Measurements from ENCODE around the gene IFIT3. TPM values are rescaled to one million over a fixed set of nuclear protein-coding genes. Genes with fewer than 3 reads are reported as not detected.
"Not testable (repeated sequence)": the region's sequence is repeated elsewhere in the genome, so short reads cannot be mapped to it uniquely, and the experiment has no call there.

Gene IFIT3
- polyA plus RNA-seq, 1 donor from 2014 or later: 16.9 TPM

DNA sequence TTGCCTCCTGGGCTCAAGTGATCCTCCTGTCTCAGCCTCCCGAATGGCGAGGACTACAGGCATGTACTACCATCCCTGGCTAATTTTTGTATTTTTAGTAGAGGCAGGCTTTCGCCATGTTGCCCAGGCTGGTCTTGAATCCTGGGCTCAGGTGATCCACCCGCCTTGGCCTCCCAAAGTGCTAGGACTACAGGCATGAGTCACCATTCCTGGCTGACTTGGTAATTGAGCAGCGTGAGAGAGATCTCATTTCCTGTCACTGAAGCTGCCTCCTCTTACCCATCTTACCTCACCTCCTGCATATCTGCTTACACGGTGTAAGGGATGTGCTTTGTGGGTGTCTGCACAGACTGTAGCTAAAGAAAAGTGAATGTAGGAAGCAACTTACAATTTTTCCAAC lies 9.7 kb downstream of the IFIT3 start:
- no peak overlapping the region for H3K4me3 Mint-ChIP-seq
- H3K4me1 Mint-ChIP-seq: peaks cover 16 to 23% (median 20%) of the 10 kb centered on the region in 3 donors
- H3K36me3 Mint-ChIP-seq: peaks cover 14% of the 10 kb centered on the region
- H3K27ac Mint-ChIP-seq: no peak overlapping the region
- peaks cover 0 to 1% (median 0%) of the 10 kb centered on the region in 3 donors for H3K9me3 Mint-ChIP-seq
- no peaks in the 10 kb centered on the region for H3K27me3 Mint-ChIP-seq

GRCh38 chr10:89338713-89339112 lies 10.9 kb downstream of the IFIT3 start:
- H3K27ac Mint-ChIP-seq: no peak overlapping the region
- peaks cover 14% of the 10 kb centered on the region for H3K36me3 Mint-ChIP-seq
- no peaks in the 10 kb centered on the region for H3K27me3 Mint-ChIP-seq
- H3K9me3 Mint-ChIP-seq: peaks cover 0 to 1% (median 0%) of the 10 kb centered on the region in 3 donors
- peaks cover 9 to 11% (median 9%) of the 10 kb centered on the region in 3 donors for H3K4me1 Mint-ChIP-seq
- no peak overlapping the region for H3K4me3 Mint-ChIP-seq

DNA sequence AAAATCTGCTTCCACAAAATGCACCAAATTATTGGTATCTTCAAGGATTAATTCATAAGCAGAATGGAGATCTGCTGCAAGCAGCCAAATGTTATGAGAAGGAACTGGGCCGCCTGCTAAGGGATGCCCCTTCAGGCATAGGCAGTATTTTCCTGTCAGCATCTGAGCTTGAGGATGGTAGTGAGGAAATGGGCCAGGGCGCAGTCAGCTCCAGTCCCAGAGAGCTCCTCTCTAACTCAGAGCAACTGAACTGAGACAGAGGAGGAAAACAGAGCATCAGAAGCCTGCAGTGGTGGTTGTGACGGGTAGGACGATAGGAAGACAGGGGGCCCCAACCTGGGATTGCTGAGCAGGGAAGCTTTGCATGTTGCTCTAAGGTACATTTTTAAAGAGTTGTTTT lies 12.1 kb downstream of the IFIT3 start:
- peaks cover 3 to 5% (median 5%) of the 10 kb centered on the region in 3 donors for H3K4me1 Mint-ChIP-seq
- peaks cover 0 to 1% (median 0%) of the 10 kb centered on the region in 3 donors for H3K9me3 Mint-ChIP-seq
- H3K27ac Mint-ChIP-seq: no peak overlapping the region
- H3K4me3 Mint-ChIP-seq: no peak overlapping the region
- H3K36me3 Mint-ChIP-seq: peaks cover 14% of the 10 kb centered on the region
- no peaks in the 10 kb centered on the region for H3K27me3 Mint-ChIP-seq

- Mint-ChIP-seq H3K36me3 (peaks cover 14% of the 10 kb centered on the region), H3K27ac (no peak overlapping the region), H3K4me1 (peaks cover 0 to 2% (median 0%) of the 10 kb centered on the region in 3 donors), H3K4me3 (no peak overlapping the region), H3K27me3 (no peaks in the 10 kb centered on the region), H3K9me3 (peaks cover 0 to 1% (median 0%) of the 10 kb centered on the region in 3 donors)
Measured at GRCh38 chr10:89341649-89342048, 13.9 kb downstream of the IFIT3 start.

DNA sequence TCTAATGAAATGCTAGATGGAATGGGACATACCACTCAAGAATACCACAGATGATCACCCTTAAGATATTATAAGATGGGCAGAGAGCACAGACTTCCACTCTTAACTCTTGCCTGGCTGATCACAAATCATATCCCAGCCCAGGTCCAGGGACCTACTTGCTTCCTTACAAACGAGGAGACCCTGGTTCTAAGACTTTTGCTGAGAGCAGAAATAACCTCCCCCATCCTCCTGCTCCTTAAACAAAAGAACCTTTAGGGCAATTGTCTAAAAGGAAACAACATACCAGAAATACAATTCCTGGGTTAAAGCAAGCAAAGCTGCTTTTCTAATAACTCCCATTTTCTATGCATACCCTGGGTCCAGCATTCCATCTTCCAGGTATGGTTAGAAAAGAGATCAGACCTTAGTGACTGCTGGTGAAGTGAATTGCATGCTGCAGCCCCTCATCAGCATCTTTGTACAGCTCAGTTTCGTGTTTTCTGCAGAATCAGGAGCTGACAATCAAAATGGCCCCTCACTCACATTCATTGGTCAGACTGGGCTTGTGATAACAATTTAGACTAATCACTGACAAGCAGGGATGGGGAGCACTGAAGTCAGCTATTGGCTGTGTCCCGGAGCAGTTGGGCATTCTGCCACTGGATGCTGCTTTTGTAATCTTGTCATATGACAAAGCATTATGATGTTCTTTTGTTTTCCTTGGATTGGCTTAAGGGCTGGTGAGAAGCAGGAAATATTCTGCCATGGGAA lies 14.6 kb downstream of the IFIT3 start:
- Mint-ChIP-seq H3K4me1 (peaks cover 4 to 6% (median 4%) of the 10 kb centered on the region in 3 donors), H3K9me3 (peaks cover 0 to 1% (median 0%) of the 10 kb centered on the region in 3 donors), H3K36me3 (peaks cover 14% of the 10 kb centered on the region), H3K27ac (no peak overlapping the region), H3K27me3 (no peaks in the 10 kb centered on the region), H3K4me3 (no peak overlapping the region)

GRCh38 chr10:89343089-89343767 lies 15.4 kb downstream of the IFIT3 start:
- Mint-ChIP-seq H3K4me1 (peaks cover 6 to 12% (median 9%) of the 10 kb centered on the region in 3 donors), H3K4me3 (no peak overlapping the region), H3K27me3 (no peaks in the 10 kb centered on the region), H3K27ac (no peak overlapping the region), H3K9me3 (peaks cover 0 to 1% (median 0%) of the 10 kb centered on the region in 3 donors), H3K36me3 (peaks cover 10% of the 10 kb centered on the region)

DNA sequence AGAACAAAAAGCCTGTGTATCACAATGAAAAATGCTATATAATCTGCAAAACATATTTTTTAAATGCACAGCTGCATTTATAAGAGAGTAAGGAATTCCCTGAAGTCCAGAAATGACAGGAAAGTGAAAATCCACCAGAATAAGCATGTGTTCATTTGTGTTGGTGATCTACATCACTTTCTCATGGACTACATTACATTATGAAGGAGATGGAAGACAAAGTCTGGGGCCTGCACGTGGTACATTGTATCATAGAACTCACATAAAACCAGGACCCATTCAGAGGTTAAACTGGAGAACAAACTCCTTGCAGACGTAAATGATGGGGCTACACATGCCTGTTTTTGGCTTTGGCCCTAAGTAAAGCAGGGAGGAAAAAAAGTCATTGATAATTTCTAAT lies 16.4 kb downstream of the IFIT3 start:
- Mint-ChIP-seq H3K4me1 (peaks cover 11 to 17% (median 16%) of the 10 kb centered on the region in 3 donors), H3K9me3 (no peaks in the 10 kb centered on the region), H3K4me3 (no peak overlapping the region), H3K36me3 (peaks cover 9% of the 10 kb centered on the region), H3K27me3 (no peaks in the 10 kb centered on the region), H3K27ac (no peak overlapping the region)

- peaks cover 17 to 25% (median 20%) of the 10 kb centered on the region in 3 donors for H3K4me1 Mint-ChIP-seq
- H3K4me3 Mint-ChIP-seq: no peak overlapping the region
- H3K36me3 Mint-ChIP-seq: peaks cover 3% of the 10 kb centered on the region
- no peaks in the 10 kb centered on the region for H3K9me3 Mint-ChIP-seq
- H3K27me3 Mint-ChIP-seq: no peaks in the 10 kb centered on the region
- no peak overlapping the region for H3K27ac Mint-ChIP-seq
Measured at GRCh38 chr10:89345367-89346000, 17.7 kb downstream of the IFIT3 start.

- Mint-ChIP-seq H3K9me3 (no peaks in the 10 kb centered on the region), H3K27ac (no peak overlapping the region), H3K4me3 (no peak overlapping the region), H3K4me1 (peaks cover 25 to 37% (median 32%) of the 10 kb centered on the region in 3 donors), H3K27me3 (no peaks in the 10 kb centered on the region), H3K36me3 (no peaks in the 10 kb centered on the region)
Measured at GRCh38 chr10:89346405-89347254, 18.8 kb downstream of the IFIT3 start.

DNA sequence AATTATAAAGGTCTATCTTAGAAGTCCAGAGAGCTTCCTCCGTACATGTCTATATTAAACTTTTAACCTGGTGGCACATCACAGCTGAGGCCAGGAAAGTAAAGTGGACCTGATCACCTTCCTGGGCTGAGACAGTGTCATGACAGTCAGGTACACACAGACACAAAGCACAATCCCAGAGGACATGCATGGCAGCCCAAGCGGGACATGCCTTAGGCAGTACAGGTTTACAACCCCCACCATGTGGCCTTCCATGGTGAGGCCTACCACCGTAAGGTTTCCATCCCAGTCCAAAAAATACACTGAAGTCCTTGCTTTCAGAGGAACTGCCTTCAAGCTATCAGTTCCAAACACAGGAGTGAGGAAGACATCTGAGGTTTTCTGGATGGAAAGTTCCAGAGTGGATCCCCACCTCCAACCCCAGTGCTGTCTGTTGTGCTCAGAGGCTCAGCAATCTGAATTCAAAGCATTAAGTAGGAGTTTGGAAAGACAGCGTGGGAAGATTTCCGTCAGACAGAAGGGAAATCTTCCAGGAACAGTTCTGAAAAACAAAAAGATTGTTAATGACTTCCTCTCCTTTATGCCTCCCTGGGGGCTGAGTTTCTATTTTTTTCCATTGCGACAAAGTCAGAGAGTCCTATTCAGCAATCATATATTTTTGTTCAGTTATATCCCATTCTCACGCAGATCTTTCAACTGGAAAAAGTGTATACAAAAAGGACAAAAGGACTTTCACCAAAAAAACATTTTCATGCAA lies 20.1 kb downstream of the IFIT3 start:
- Mint-ChIP-seq H3K27ac (no peak overlapping the region), H3K4me1 (peaks cover 29 to 45% (median 42%) of the 10 kb centered on the region in 3 donors), H3K4me3 (peak overlapping the region in 1 of 4 donors; percentile 42), H3K36me3 (peaks cover 3% of the 10 kb centered on the region), H3K9me3 (no peaks in the 10 kb centered on the region), H3K27me3 (no peaks in the 10 kb centered on the region)

DNA sequence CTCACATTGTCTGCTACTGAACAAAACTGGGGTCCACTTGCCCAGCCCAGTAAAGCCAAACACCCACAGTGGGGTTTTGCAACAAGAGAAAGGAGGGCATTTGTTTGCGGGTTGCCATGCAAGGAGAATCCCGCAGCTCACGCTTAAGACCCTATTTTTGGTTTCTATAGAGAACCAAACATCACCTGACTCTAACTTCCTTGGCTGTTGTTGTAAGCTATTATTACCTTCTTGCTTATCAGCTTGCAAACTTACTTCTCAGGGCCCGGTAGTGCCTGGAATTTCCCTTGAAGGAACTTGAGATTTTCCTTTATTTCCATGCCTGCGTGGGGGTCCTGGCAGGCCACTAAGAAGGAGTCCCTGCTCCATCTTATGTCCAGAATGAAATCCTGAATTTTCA lies 20.7 kb downstream of the IFIT3 start:
- peaks cover 0 to 4% (median 3%) of the 10 kb centered on the region in 3 donors for H3K9me3 Mint-ChIP-seq
- no peaks in the 10 kb centered on the region for H3K27me3 Mint-ChIP-seq
- H3K4me1 Mint-ChIP-seq: peaks cover 29 to 45% (median 43%) of the 10 kb centered on the region in 3 donors
- peak overlapping the region in 1 of 4 donors; percentile 42 for H3K4me3 Mint-ChIP-seq
- H3K27ac Mint-ChIP-seq: no peak overlapping the region
- peaks cover 3% of the 10 kb centered on the region for H3K36me3 Mint-ChIP-seq

- H3K27me3 Mint-ChIP-seq: no peaks in the 10 kb centered on the region
- no peak overlapping the region for H3K27ac Mint-ChIP-seq
- H3K36me3 Mint-ChIP-seq: peaks cover 4% of the 10 kb centered on the region
- H3K4me1 Mint-ChIP-seq: peaks cover 29 to 45% (median 43%) of the 10 kb centered on the region in 3 donors
- H3K4me3 Mint-ChIP-seq: no peak overlapping the region
- H3K9me3 Mint-ChIP-seq: peaks cover 0 to 5% (median 3%) of the 10 kb centered on the region in 3 donors
Measured at GRCh38 chr10:89348975-89349374, 21.2 kb downstream of the IFIT3 start.

GRCh38 chr10:89350631-89351315 lies 23.0 kb downstream of the IFIT3 start:
- peak overlapping the region in 1 of 3 donors; percentile 66 for H3K27ac Mint-ChIP-seq
- peaks cover 29 to 45% (median 43%) of the 10 kb centered on the region in 3 donors for H3K4me1 Mint-ChIP-seq
- not testable (repeated sequence) for H3K36me3 Mint-ChIP-seq, H3K27me3 Mint-ChIP-seq, H3K9me3 Mint-ChIP-seq
- H3K4me3 Mint-ChIP-seq: peak overlapping the region; percentile 31 to 91 (median 54)
